NB4 (cell line): Measurements from ENCODE around the gene CTRB1.
A peak's percentile ranks its signal among the peaks of the same experiment; 100 is the strongest.

Experiments used
- DNase-seq: peaks from one replicate; pipeline ENCODE4 v3.0.0; 2010; ENCODE audit warnings: low read depth
- H3K4me3 ChIP-seq: one replicate; pipeline ENCODE4 v1.5.1; 2011; ENCODE audit warnings: mild to moderate bottlenecking, low read depth, low read length, moderate library complexity
- CTCF ChIP-seq: IDR thresholded peaks from one replicate; pipeline ENCODE4 v1.5.1; 2012; ENCODE audit warnings: low read depth, low read length
- MYC ChIP-seq: IDR thresholded peaks from 2 replicates; pipeline ENCODE4 v1.6.1; 2011; ENCODE audit warnings: low read depth, low read length
- POLR2A ChIP-seq: IDR thresholded peaks from 2 replicates; pipeline ENCODE4 v1.6.1; 2011; ENCODE audit warnings: mild to moderate bottlenecking; ENCODE audit not compliant: insufficient read length; ENCODE audit errors: extremely low read depth
- TF ChIP-seq, protein P1 (sequence below): IDR thresholded peaks from 2 replicates; pipeline ENCODE4 v1.6.1; 2011; ENCODE audit warnings: low read depth, low read length

The CTRB1 gene

GRCh38 chr16:75243667-75244224, 25.0 kb downstream of the CTRB1 start:
- no peak overlapping the region for H3K4me3 ChIP-seq
- TF ChIP-seq, protein P1, sequence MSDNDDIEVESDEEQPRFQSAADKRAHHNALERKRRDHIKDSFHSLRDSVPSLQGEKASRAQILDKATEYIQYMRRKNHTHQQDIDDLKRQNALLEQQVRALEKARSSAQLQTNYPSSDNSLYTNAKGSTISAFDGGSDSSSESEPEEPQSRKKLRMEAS, result no peak
- TF ChIP-seq POLR2A, result no peak
- TF ChIP-seq CTCF, result no peak
- no peak for DNase-seq

DNA sequence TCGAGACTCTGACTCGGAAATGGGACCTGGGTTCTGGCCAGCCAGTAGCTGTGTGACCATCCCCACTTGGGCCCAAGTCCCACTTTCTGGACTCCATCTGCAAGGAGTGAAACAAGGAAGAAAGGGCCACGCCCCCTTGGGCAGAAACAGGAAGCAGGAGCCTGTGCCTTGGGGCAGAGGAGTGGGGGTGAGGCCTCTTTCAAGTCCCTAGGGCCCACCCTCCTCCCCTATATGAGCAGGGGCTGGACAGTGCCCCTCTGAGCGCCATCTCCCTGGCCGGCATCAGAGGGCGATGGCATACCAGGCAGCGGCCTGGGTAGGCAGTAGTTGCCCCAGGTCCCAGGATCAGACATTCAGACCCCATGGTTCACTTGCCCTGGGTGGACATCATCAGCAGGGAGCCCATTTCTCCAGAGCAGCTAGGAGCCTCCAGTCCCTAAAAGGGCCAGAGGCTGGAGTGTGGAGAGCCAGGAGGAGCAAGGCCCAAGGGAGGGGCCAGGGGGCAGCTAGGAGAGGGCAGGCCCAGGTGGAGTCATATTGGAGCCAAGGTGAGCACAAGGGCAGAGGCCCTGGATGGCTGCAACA, 25.5 kb downstream of the CTRB1 start:
- no peak overlapping the region for H3K4me3 ChIP-seq
- DNase-seq, result peak; percentile 76

DNA sequence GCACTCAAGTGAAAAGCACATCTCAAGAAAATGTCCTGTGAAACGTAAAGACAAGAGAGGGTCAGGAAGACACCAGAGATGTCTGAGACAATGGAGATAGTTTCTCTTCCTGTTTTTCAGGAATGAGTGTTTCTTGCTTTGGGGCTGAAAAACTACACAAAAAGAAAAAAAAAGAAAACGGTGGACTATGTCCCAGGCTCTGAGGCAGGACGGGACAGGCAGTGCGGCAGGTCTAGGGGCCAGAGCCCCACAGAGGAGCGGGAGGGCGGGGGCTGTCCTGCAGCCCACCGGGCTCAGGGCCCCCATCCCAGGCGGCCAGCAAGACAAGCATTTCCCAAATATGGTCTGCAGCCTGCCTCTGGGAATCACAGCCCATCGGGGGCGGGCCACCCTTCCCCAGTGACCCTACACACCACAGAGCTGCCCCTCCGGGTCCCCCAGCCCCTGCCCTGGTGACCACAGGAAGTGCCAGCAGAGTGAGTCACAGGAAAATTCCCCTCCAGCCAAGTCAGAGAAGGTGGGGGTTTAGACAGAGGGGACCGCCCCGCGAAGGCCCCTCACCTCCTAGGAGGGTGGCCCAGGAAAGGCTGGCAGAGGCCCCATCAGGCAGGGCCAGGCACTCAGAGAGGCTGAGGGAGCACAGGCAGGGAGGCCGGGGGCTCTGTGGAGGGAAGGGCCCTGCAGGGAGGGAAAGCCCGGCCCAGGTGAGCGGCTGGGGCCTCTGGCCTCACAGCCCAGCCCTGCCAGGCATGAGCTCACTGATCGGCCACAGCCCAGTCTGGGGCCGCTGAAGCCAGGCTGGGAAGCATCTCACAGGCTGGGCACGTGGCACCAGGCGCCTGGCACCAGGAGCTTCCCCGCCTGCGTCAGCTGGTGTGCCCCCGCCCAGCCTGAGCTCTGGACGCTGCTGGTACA, 26.3 kb downstream of the CTRB1 start:
- no peak overlapping the region for H3K4me3 ChIP-seq
- DNase-seq, result peak; percentile 61
- TF ChIP-seq POLR2A (no peak), CTCF (no peak), MYC (no peak)

More for the DNA sequence above, 25.5 kb downstream of the CTRB1 start:
- TF ChIP-seq CTCF, result peak; percentile 14
- TF ChIP-seq, protein P1, result no peak

GRCh38 chr16:75246504-75247205, 27.9 kb downstream of the CTRB1 start:
- no peak overlapping the region for H3K4me3 ChIP-seq
- TF ChIP-seq, protein P1, result no peak
- TF ChIP-seq CTCF, result no peak
- no peak for TF ChIP-seq POLR2A
- TF ChIP-seq MYC, result no peak
- DNase-seq, result no peak

GRCh38 chr16:75247249-75247648, 28.5 kb downstream of the CTRB1 start:
- TF ChIP-seq MYC, result no peak
- TF ChIP-seq, protein P1, result no peak
- TF ChIP-seq POLR2A, result no peak
- TF ChIP-seq CTCF, result no peak
- H3K4me3 ChIP-seq, result no peak overlapping the region
- DNase-seq, result no peak
